ENCODE measurements around the gene LAT. TPM values are rescaled to one million over a fixed set of nuclear protein-coding genes. Genes with fewer than 3 reads are reported as not detected.

LAT gene, protein sequence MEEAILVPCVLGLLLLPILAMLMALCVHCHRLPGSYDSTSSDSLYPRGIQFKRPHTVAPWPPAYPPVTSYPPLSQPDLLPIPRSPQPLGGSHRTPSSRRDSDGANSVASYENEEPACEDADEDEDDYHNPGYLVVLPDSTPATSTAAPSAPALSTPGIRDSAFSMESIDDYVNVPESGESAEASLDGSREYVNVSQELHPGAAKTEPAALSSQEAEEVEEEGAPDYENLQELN
- total RNA-seq (10 to 100 TPM in 1 of 5 donors, 1 to 10 TPM in 3, not detected in 1; 1.3 to 26.8 (median 4.8) TPM), polyA plus RNA-seq (10 to 100 TPM in 1 of 3 donors, 1 to 10 TPM in 2; 7.3 to 15.5 (median 8.4) TPM)
- long read RNA-seq, donor 1 = 0 reads
- long read RNA-seq, donor 2, partial matches to known transcripts = 0 of 1 reads
- long read RNA-seq, donor 2, other reads (novel, unspliced or antisense) = 0 of 1 reads
- long read RNA-seq, donor 3 = 0 reads
- long read RNA-seq, donor 4 = 0 reads
- long read RNA-seq, donor 5 = 0 reads
- long read RNA-seq, donor 6, partial matches to known transcripts = 0 of 3 reads
- long read RNA-seq, donor 6, other reads (novel, unspliced or antisense) = 0 of 3 reads
- long read RNA-seq, donor 7 = 0 reads
- long read RNA-seq, donor 8, partial matches to known transcripts = 0 of 2 reads
- long read RNA-seq, donor 8, other reads (novel, unspliced or antisense) = 0 of 2 reads
- long read RNA-seq, donor 9, partial matches to known transcripts = 0 of 1 reads
- long read RNA-seq, donor 9, other reads (novel, unspliced or antisense) = 0 of 1 reads
- long read RNA-seq, donor 10 = 0 reads

DNA sequence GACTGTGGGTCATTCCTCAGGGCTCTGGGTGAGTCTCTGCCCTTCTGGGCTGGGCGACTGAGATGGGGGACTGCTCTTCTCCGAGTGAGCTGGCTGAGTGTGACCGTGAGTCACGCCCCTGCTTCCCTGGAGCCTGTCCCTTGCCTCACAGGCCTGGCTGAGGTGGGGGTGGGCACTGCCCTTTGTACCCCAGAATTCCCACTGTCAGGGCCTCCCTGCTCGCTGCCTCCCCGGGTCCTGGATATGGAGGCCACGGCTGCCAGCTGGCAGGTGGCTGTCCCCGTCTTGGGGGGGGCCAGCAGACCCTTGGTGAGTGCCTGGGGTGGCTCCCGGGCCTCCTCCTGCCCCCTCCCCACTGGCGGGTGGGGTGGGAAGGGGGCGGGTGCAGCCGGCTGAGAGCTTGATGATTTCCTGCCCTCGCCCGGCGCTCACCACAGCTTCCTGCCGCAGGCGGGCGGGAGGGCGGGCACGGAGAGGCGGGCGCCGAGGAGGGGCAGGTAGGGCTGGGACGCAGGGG is at the start of gene LAT:
TSS of gene LAT (plus strand) at position 434 of the 517 bp plus-strand sequence. CDS start 366 bp downstream, outside the sequence.
- peak within 1 kb of the TSS; percentile 23 to 37 (median 30) for H3K4me3 ChIP-seq
- WGBS, 5 donors = 62 to 89% (median 70%) methylated on average over 7 to 24 of the region's 24 CpGs

DNA sequence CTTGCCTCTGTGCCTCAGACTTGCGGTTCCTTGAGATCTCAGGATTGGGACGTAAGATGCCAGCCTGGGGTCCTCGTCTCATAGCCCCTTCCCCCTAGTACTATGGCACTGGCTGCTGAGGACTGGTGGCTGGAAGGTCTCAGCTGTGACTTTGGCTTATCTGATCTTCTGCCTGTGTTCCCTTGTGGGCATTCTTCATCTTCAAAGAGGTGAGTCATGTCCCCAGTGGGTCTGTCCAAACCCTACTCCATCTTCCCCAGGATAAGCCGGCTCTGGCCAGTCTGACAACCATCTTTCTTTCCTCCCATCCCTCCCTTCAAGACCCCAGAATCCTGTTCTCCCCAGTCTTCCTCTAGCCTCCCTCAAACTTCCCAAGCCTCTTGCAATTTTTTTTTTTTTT is 49.5 kb upstream of the LAT start:
- H3K27ac ChIP-seq = no peak overlapping the region
- TF ChIP-seq EP300 (IDR thresholded peaks at IDR 0.05) (no peak), POLR2AphosphoS5 (IDR thresholded peaks at IDR 0.05) (no peak), POLR2A (IDR thresholded peaks at IDR 0.05) (no peak)
- TF ChIP-seq, protein P1, sequence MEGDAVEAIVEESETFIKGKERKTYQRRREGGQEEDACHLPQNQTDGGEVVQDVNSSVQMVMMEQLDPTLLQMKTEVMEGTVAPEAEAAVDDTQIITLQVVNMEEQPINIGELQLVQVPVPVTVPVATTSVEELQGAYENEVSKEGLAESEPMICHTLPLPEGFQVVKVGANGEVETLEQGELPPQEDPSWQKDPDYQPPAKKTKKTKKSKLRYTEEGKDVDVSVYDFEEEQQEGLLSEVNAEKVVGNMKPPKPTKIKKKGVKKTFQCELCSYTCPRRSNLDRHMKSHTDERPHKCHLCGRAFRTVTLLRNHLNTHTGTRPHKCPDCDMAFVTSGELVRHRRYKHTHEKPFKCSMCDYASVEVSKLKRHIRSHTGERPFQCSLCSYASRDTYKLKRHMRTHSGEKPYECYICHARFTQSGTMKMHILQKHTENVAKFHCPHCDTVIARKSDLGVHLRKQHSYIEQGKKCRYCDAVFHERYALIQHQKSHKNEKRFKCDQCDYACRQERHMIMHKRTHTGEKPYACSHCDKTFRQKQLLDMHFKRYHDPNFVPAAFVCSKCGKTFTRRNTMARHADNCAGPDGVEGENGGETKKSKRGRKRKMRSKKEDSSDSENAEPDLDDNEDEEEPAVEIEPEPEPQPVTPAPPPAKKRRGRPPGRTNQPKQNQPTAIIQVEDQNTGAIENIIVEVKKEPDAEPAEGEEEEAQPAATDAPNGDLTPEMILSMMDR (IDR thresholded peaks at IDR 0.05) = no peak
- peaks cover 4 to 19% (median 12%) of the 10 kb centered on the region in 4 donors for H3K4me1 ChIP-seq
- DNase-seq = no peak
- 95 to 100% (median 97%) methylated on average over 4 of the region's 4 CpGs for WGBS, 5 donors
- intact Hi-C loops (cut with DNase I; ENCODE audit: low total_unique reads) = loop anchor here (10.0 kb wide), 1 partner anchor 51 kb away; no protein-coding TSS in a partner anchor
- H3K4me3 ChIP-seq = no peak overlapping the region
- no peaks in the 10 kb centered on the region for H3K36me3 ChIP-seq
- no peaks in the 10 kb centered on the region for H3K9me3 ChIP-seq
- H3K27me3 ChIP-seq = no peaks in the 10 kb centered on the region

More for the DNA sequence above, at the start of gene LAT:
- H3K36me3 ChIP-seq = peaks cover 63 to 100% (median 100%) of the 10 kb centered on the region in 4 donors
- TF ChIP-seq POLR2A (IDR thresholded peaks at IDR 0.05) (no peak), POLR2AphosphoS5 (IDR thresholded peaks at IDR 0.05) (no peak), EP300 (IDR thresholded peaks at IDR 0.05) (no peak)
- TF ChIP-seq, protein P1 (IDR thresholded peaks at IDR 0.05) = no peak
- peak within 1 kb of the TSS; percentile 24 to 71 (median 50) for H3K27ac ChIP-seq
- DNase-seq = peak; percentile 40 to 56
- intact Hi-C loops (cut with DNase I; ENCODE audit: low total_unique reads) = no loop called here
- H3K9me3 ChIP-seq = peaks cover 0 to 12% (median 3%) of the 10 kb centered on the region in 4 donors
- H3K4me1 ChIP-seq = peaks cover 0 to 10% (median 0%) of the 10 kb centered on the region in 4 donors
- H3K27me3 ChIP-seq = no peaks in the 10 kb centered on the region

DNA sequence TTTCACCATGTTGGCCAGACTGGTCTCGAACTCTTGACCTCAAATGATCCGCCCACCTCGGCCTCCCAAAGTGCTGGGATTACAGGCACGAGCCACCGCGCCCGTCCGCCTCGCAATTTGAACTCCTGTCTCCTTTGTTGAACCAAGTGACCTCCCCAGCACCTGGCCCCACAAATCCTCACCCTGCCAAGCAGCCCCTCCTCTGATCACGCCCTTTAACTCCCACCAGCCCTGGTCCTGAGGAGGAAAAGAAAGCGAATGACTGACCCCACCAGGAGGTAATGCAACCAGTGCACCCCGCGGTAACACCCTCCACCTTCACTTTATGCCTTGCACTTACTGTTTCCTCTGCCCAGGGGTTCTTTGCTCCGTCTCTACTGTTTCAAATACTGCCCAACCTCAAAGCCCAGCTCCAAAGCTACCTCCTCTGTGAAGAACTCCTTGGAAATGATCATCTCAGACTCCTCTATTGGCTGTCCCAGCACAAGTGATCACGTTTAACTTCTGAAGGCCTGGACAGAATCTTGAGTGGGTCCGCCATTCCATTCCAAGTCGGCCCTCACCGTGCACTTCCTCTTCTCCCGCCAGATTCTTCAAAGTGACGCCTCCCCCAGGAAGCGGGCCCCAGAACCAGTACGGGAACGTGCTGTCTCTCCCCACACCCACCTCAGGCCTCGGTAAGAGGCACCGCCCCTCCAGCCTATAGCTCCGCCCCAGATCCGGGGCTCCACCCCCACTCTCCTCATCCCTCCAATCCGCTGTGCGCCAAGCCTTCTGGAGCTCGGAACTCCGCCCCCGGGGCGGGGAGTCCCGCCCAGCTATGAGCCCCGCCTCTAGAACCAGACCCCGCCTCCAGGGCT is 48.7 kb upstream of the LAT start:
- TF ChIP-seq EP300 (IDR thresholded peaks at IDR 0.05) (no peak), POLR2AphosphoS5 (IDR thresholded peaks at IDR 0.05) (peak in 1 of 3 donors; percentile 18), POLR2A (IDR thresholded peaks at IDR 0.05) (no peak)
- intact Hi-C loops (cut with DNase I; ENCODE audit: low total_unique reads) = loop anchor here (10.0 kb wide), 1 partner anchor 51 kb away; no protein-coding TSS in a partner anchor
- H3K27ac ChIP-seq = no peak overlapping the region
- peak overlapping the region; percentile 23 to 39 (median 28) for H3K4me3 ChIP-seq
- no peaks in the 10 kb centered on the region for H3K9me3 ChIP-seq
- H3K4me1 ChIP-seq = peaks cover 4 to 19% (median 12%) of the 10 kb centered on the region in 4 donors
- 18 to 25% (median 23%) methylated on average over 35 to 36 of the region's 36 CpGs for WGBS, 5 donors
- H3K27me3 ChIP-seq = no peaks in the 10 kb centered on the region
- H3K36me3 ChIP-seq = no peaks in the 10 kb centered on the region
- DNase-seq = peak; percentile 88 to 91

DNA sequence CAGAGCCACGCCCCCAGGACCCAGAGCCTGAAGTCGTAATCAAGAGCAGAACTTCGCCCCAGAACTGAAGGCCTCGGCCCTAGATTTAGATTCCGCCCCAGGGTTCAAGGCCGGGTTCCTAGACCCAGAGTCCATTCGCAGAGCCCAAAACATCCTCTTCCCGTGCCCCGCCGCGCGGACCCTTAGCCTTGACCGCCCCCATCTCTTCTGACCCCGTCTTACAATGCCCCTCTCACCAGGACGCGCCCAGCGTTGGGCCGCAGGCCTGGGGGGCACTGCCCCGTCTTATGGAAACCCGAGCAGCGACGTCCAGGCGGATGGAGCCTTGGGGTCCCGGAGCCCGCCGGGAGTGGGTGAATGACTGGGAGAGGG is 48.1 kb upstream of the LAT start:
- Histone ChIP-seq H3K4me1 (peaks cover 4 to 19% (median 12%) of the 10 kb centered on the region in 4 donors), H3K36me3 (no peaks in the 10 kb centered on the region), H3K4me3 (peak overlapping the region in 3 of 4 donors; percentile 26 to 39 (median 31)), H3K9me3 (no peaks in the 10 kb centered on the region), H3K27ac (no peak overlapping the region), H3K27me3 (no peaks in the 10 kb centered on the region)
- intact Hi-C loops (cut with DNase I; ENCODE audit: low total_unique reads) = loop anchor here (10.0 kb wide), 1 partner anchor 52 kb away; no protein-coding TSS in a partner anchor
- DNase-seq = no peak
- 65 to 75% (median 70%) methylated on average over 24 to 26 of the region's 26 CpGs for WGBS, 5 donors
- TF ChIP-seq EP300 (IDR thresholded peaks at IDR 0.05) = no peak
- no peak for TF ChIP-seq POLR2A (IDR thresholded peaks at IDR 0.05)
- TF ChIP-seq, protein P1 (IDR thresholded peaks at IDR 0.05) = no peak
- TF ChIP-seq POLR2AphosphoS5 (IDR thresholded peaks at IDR 0.05) = no peak

Data from stomach (tissue), 19 donors.